Measurements from ENCODE around the gene ATXN7L1.

DNA sequence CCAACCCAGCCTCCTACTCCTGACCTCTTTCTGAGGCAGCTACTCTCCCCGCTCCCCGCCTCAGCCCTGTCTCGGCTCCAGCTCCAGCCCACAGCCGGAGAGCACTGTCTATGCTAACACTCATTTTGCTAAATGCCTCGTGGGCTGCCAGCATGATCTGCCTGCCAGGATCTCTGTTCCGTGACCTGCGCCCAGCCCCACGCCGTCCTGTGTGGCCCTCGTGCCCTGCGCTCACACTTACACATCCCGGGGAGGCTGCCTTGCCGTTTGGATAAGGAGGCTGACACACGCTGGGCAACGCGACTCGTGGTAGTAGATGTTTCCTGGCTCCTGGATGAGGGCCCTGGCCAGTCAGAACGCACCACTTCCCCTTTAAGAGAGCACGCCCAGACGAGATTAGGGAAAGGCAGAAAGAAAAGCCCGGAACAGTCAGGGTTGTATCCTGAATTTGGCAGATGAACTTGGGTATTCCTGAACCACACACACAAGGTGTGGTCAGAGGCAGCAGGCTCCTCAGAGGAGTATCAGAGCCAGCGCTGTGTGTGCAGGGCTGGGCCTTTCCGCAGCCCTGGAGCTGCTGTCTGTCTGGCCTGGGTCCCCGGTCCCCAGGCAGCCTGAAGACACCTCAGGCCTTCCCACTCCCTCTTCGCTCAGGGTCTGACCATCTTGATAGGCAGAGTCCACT lies 197.4 kb downstream of the ATXN7L1 start:
- TF ChIP-seq, protein P1, sequence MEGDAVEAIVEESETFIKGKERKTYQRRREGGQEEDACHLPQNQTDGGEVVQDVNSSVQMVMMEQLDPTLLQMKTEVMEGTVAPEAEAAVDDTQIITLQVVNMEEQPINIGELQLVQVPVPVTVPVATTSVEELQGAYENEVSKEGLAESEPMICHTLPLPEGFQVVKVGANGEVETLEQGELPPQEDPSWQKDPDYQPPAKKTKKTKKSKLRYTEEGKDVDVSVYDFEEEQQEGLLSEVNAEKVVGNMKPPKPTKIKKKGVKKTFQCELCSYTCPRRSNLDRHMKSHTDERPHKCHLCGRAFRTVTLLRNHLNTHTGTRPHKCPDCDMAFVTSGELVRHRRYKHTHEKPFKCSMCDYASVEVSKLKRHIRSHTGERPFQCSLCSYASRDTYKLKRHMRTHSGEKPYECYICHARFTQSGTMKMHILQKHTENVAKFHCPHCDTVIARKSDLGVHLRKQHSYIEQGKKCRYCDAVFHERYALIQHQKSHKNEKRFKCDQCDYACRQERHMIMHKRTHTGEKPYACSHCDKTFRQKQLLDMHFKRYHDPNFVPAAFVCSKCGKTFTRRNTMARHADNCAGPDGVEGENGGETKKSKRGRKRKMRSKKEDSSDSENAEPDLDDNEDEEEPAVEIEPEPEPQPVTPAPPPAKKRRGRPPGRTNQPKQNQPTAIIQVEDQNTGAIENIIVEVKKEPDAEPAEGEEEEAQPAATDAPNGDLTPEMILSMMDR (IDR thresholded peaks at IDR 0.05): no peak
- no peak for TF ChIP-seq EP300 (IDR thresholded peaks at IDR 0.05)
- TF ChIP-seq POLR2A (IDR thresholded peaks at IDR 0.05; ENCODE audit: low read depth): no peak

Data from esophagus muscularis mucosa (tissue), 4 donors.